ENCODE data around the gene EXOC5. TPM values are rescaled to one million over a fixed set of nuclear protein-coding genes. Genes with fewer than 3 reads are reported as not detected.

The EXOC5 gene
- total RNA-seq, 1 experiment from 2014 or later: 69.8 TPM

GRCh38 chr14:57273236-57273635 lies 4.5 kb upstream of the EXOC5 start:
- ChIA-PET CTCF (no interaction called here), POLR2A (no interaction called here)
- H3K36me3 ChIP-seq (ENCODE audit: control insufficient read depth, insufficient read depth, low read length): no peaks in the 10 kb centered on the region; the same call in 1 of the 2 replicates
- no peak for DNase-seq
- no peak overlapping the region for H3K4me3 Mint-ChIP-seq (ENCODE audit: unreplicated experiment)
- no peaks in the 10 kb centered on the region for H3K27me3 Mint-ChIP-seq (ENCODE audit: insufficient read depth, unreplicated experiment)
- H3K27me3 ChIP-seq (replicated peaks; ENCODE audit: control insufficient read depth, insufficient read depth, low read length): no peaks in the 10 kb centered on the region
- H3K4me1 Mint-ChIP-seq (ENCODE audit: low read depth, unreplicated experiment): peaks cover 17% of the 10 kb centered on the region
- peaks cover 33% of the 10 kb centered on the region for H3K36me3 Mint-ChIP-seq (ENCODE audit: insufficient read depth, unreplicated experiment)
- H3K4me1 ChIP-seq: peaks cover 24% of the 10 kb centered on the region
- intact Hi-C loops (cut with micrococcal nuclease; ENCODE audit: unreplicated experiment): no loop called here
- no peak overlapping the region for H3K27ac Mint-ChIP-seq (ENCODE audit: unreplicated experiment)
- no peaks in the 10 kb centered on the region for H3K9me3 Mint-ChIP-seq (ENCODE audit: unreplicated experiment)
- BruUV-seq (replicated peaks): no TSS peak
- no peak overlapping the region for H3K4me3 ChIP-seq (ENCODE audit: low read depth, low read length)
- no peak for TF ChIP-seq CTCF (IDR thresholded peaks at IDR 0.05; ENCODE audit: insufficient read depth in 1 of 2, low read depth in 1 of 2, low read length in 1 of 2, severe bottlenecking in 1 of 2, unreplicated experiment in 1 of 2)
- no peaks in the 10 kb centered on the region for H3K9me3 ChIP-seq

GRCh38 chr14:57266065-57266464 lies 2.6 kb downstream of the EXOC5 start:
- Histone ChIP-seq H3K36me3 (ENCODE audit: control insufficient read depth, insufficient read depth, low read length) (0 out of 2 replicates have a peak, but pooled peaks cover 1% of the 10 kb centered on the region), H3K4me3 (ENCODE audit: low read depth, low read length) (no peak overlapping the region), H3K27me3 (replicated peaks; ENCODE audit: control insufficient read depth, insufficient read depth, low read length) (no peaks in the 10 kb centered on the region), H3K4me1 (peaks cover 27% of the 10 kb centered on the region), H3K9me3 (no peaks in the 10 kb centered on the region)
- Mint-ChIP-seq H3K27ac (ENCODE audit: unreplicated experiment) (no peak overlapping the region), H3K4me3 (ENCODE audit: unreplicated experiment) (no peak overlapping the region), H3K27me3 (ENCODE audit: insufficient read depth, unreplicated experiment) (no peaks in the 10 kb centered on the region), H3K4me1 (ENCODE audit: low read depth, unreplicated experiment) (peaks cover 26% of the 10 kb centered on the region), H3K9me3 (ENCODE audit: unreplicated experiment) (no peaks in the 10 kb centered on the region), H3K36me3 (ENCODE audit: insufficient read depth, unreplicated experiment) (peaks cover 15% of the 10 kb centered on the region)
- POLR2A ChIA-PET: no interaction called here
- TF ChIP-seq CTCF (IDR thresholded peaks at IDR 0.05; ENCODE audit: insufficient read depth in 1 of 2, low read depth in 1 of 2, low read length in 1 of 2, severe bottlenecking in 1 of 2, unreplicated experiment in 1 of 2): no peak
- intact Hi-C loops (cut with micrococcal nuclease; ENCODE audit: unreplicated experiment): loop anchor here (5.0 kb wide), 1 partner anchor 1659 kb away; no protein-coding TSS in a partner anchor
- CTCF ChIA-PET: no interaction called here
- no peak for DNase-seq
- no TSS peak for BruUV-seq (replicated peaks)

- H3K9me3 ChIP-seq: no peaks in the 10 kb centered on the region
- CTCF ChIA-PET: no interaction called here
- Mint-ChIP-seq H3K27ac (ENCODE audit: unreplicated experiment) (no peak overlapping the region), H3K4me1 (ENCODE audit: low read depth, unreplicated experiment) (peaks cover 28% of the 10 kb centered on the region), H3K9me3 (ENCODE audit: unreplicated experiment) (no peaks in the 10 kb centered on the region), H3K4me3 (ENCODE audit: unreplicated experiment) (no peak overlapping the region), H3K27me3 (ENCODE audit: insufficient read depth, unreplicated experiment) (no peaks in the 10 kb centered on the region), H3K36me3 (ENCODE audit: insufficient read depth, unreplicated experiment) (peaks cover 4% of the 10 kb centered on the region)
- peaks cover 27% of the 10 kb centered on the region for H3K4me1 ChIP-seq
- TF ChIP-seq CTCF (IDR thresholded peaks at IDR 0.05; ENCODE audit: insufficient read depth in 1 of 2, low read depth in 1 of 2, low read length in 1 of 2, severe bottlenecking in 1 of 2, unreplicated experiment in 1 of 2): no peak
- H3K4me3 ChIP-seq (ENCODE audit: low read depth, low read length): no peak overlapping the region
- BruUV-seq (replicated peaks): no TSS peak
- H3K36me3 ChIP-seq (ENCODE audit: control insufficient read depth, insufficient read depth, low read length): 0 out of 2 replicates have a peak, but pooled peaks cover 1% of the 10 kb centered on the region
- H3K27me3 ChIP-seq (replicated peaks; ENCODE audit: control insufficient read depth, insufficient read depth, low read length): no peaks in the 10 kb centered on the region
- POLR2A ChIA-PET: no interaction called here
- intact Hi-C loops (cut with micrococcal nuclease; ENCODE audit: unreplicated experiment): no loop called here
- DNase-seq: no peak
These were observed 6.6 kb downstream of the EXOC5 start for GRCh38 chr14:57262117-57262516.
